Liver (tissue), 3 donors: Measurements from ENCODE around the gene JAM3.

Source experiments
- CTCF ChIP-seq: fragments of 150-350 bp; IDR thresholded peaks from 2 replicates; pipeline ENCODE4 v1.5.1; 2017; ENCODE audit warnings: improper control_type of control experiment, low read depth, low read length; ENCODE audit not compliant: missing input control
- EGR1 ChIP-seq, 2 donors: IDR thresholded peaks; 2 replicates each; pipeline ENCODE4 v1.6.1; 2016 to 2018; ENCODE audit warnings: antibody characterized with exemption in 2 of 2, low read depth in 2 of 2
- FOXA2 ChIP-seq: IDR thresholded peaks from 2 replicates; pipeline ENCODE4 v1.6.1; 2016; ENCODE audit warnings: antibody characterized with exemption
- GABPA ChIP-seq, 2 donors: IDR thresholded peaks in 1 of 2; conservative IDR thresholded peaks in 1 of 2; 2 replicates each; pipeline ENCODE4 v1.6.1; 2016; ENCODE audit warnings: antibody characterized with exemption in 2 of 2, mild to moderate bottlenecking in 1 of 2, moderate library complexity in 1 of 2
- HNF4G ChIP-seq: IDR thresholded peaks from 2 replicates; pipeline ENCODE4 v1.6.1; 2016; ENCODE audit warnings: antibody characterized with exemption
- JUND ChIP-seq, 2 donors: IDR thresholded peaks; 2 replicates each; pipeline ENCODE4 v1.6.1; 2016; ENCODE audit warnings: antibody characterized with exemption in 2 of 2
- RAD21 ChIP-seq, 2 donors: IDR thresholded peaks; 2 replicates each; pipeline ENCODE4 v1.6.1; 2016; ENCODE audit warnings: antibody characterized with exemption in 2 of 2, mild to moderate bottlenecking in 2 of 2
- SP1 ChIP-seq: IDR thresholded peaks from 2 replicates; pipeline ENCODE4 v1.6.1; 2018; ENCODE audit warnings: antibody characterized with exemption, mild to moderate bottlenecking
- TAF1 ChIP-seq: conservative IDR thresholded peaks from 2 replicates; pipeline ENCODE4 v1.6.1; 2016; ENCODE audit warnings: antibody characterized with exemption, mild to moderate bottlenecking
- YY1 ChIP-seq: IDR thresholded peaks from 2 replicates; pipeline ENCODE4 v1.6.1; 2016; ENCODE audit warnings: antibody characterized with exemption, mild to moderate bottlenecking
- ZBTB33 ChIP-seq: IDR thresholded peaks from 2 replicates; pipeline ENCODE4 v1.6.1; 2016; ENCODE audit warnings: antibody characterized with exemption
- TF ChIP-seq, protein P1 (sequence below): IDR thresholded peaks from 2 replicates; pipeline ENCODE4 v1.6.1; 2016; ENCODE audit warnings: antibody characterized with exemption
- TF ChIP-seq, protein P2 (sequence below): IDR thresholded peaks from 2 replicates; pipeline ENCODE4 v1.6.1; 2016; ENCODE audit warnings: antibody characterized with exemption, mild to moderate bottlenecking
- TF ChIP-seq, protein P3 (sequence below): IDR thresholded peaks from 2 replicates; pipeline ENCODE4 v1.6.1; 2016; ENCODE audit warnings: antibody characterized with exemption
- donor health status: healthy.
- donor health status: healthy.

- no peak for TF ChIP-seq CTCF
- TF ChIP-seq RAD21 (IDR thresholded peaks at IDR 0.05), result no peak
- no peak for TF ChIP-seq HNF4G
- TF ChIP-seq EGR1 (IDR thresholded peaks at IDR 0.05; ENCODE audit: low read depth in 2 of 2), result no peak
- TF ChIP-seq, protein P1, sequence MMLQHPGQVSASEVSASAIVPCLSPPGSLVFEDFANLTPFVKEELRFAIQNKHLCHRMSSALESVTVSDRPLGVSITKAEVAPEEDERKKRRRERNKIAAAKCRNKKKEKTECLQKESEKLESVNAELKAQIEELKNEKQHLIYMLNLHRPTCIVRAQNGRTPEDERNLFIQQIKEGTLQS, result no peak
- no peak for TF ChIP-seq TAF1
- TF ChIP-seq, protein P2, sequence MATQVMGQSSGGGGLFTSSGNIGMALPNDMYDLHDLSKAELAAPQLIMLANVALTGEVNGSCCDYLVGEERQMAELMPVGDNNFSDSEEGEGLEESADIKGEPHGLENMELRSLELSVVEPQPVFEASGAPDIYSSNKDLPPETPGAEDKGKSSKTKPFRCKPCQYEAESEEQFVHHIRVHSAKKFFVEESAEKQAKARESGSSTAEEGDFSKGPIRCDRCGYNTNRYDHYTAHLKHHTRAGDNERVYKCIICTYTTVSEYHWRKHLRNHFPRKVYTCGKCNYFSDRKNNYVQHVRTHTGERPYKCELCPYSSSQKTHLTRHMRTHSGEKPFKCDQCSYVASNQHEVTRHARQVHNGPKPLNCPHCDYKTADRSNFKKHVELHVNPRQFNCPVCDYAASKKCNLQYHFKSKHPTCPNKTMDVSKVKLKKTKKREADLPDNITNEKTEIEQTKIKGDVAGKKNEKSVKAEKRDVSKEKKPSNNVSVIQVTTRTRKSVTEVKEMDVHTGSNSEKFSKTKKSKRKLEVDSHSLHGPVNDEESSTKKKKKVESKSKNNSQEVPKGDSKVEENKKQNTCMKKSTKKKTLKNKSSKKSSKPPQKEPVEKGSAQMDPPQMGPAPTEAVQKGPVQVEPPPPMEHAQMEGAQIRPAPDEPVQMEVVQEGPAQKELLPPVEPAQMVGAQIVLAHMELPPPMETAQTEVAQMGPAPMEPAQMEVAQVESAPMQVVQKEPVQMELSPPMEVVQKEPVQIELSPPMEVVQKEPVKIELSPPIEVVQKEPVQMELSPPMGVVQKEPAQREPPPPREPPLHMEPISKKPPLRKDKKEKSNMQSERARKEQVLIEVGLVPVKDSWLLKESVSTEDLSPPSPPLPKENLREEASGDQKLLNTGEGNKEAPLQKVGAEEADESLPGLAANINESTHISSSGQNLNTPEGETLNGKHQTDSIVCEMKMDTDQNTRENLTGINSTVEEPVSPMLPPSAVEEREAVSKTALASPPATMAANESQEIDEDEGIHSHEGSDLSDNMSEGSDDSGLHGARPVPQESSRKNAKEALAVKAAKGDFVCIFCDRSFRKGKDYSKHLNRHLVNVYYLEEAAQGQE, result no peak
- TF ChIP-seq, protein P3, sequence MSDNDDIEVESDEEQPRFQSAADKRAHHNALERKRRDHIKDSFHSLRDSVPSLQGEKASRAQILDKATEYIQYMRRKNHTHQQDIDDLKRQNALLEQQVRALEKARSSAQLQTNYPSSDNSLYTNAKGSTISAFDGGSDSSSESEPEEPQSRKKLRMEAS, result no peak
- TF ChIP-seq JUND (IDR thresholded peaks at IDR 0.05), result no peak
- no peak for TF ChIP-seq ZBTB33
- TF ChIP-seq SP1, result no peak
- no peak for TF ChIP-seq YY1
- TF ChIP-seq GABPA (IDR thresholded peaks at IDR 0.05 in 1 of 2, conservative IDR thresholded peaks at IDR 0.05 in 1 of 2), result no peak
- TF ChIP-seq FOXA2, result no peak
These were observed 15.6 kb upstream of the JAM3 start for GRCh38 chr11:134052988-134053945.
